HG02571 (cell line): Measurements from ENCODE around the gene WDR93.
A peak's percentile ranks its signal among the peaks of the same experiment; 100 is the strongest.

Source experiments
- ATAC-seq: cut with Tn5 transposase; IDR thresholded peaks from one replicate; pipeline ENCODE4 v1.9.1; 2021; ENCODE audit warnings: mild to moderate bottlenecking, moderate library complexity; ENCODE audit not compliant: unreplicated experiment

Gene WDR93

GRCh38 chr15:89690276-89691218 lies at the start of gene WDR93, which contains the start of gene PEX11A:
WDR93 (plus strand) TSS chr15:89690811; CDS start chr15:89701747, 10,936 bp downstream.
PEX11A (minus strand) TSS chr15:89690754; CDS start chr15:89690632, 122 bp downstream.
- peak; percentile 93 for ATAC-seq

- ATAC-seq = no peak
Measured at GRCh38 chr15:89641053-89641452, 49.6 kb upstream of the WDR93 start.

GRCh38 chr15:89642106-89642505 lies 48.5 kb upstream of the WDR93 start:
- ATAC-seq = no peak

DNA sequence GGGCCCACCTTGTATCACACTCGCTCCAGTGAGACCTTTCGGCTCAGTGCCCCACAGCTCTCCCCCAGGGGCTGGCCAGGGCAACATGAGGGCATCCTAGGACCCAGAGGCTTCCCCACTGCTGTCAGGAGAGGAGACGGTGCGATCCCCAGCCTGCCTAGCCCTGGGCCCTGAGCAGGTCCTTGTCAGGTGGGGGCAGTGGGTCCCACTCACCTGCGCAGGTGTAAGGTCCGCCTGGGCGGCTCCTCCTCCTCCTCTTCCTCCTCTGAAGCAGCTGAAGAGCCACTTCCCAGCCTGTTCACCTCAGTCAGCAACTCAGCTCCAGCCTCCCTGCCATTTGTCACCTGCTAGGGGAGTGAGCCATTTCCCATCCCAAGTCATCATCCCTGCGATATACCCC lies 44.9 kb upstream of the WDR93 start:
- ATAC-seq = no peak

DNA sequence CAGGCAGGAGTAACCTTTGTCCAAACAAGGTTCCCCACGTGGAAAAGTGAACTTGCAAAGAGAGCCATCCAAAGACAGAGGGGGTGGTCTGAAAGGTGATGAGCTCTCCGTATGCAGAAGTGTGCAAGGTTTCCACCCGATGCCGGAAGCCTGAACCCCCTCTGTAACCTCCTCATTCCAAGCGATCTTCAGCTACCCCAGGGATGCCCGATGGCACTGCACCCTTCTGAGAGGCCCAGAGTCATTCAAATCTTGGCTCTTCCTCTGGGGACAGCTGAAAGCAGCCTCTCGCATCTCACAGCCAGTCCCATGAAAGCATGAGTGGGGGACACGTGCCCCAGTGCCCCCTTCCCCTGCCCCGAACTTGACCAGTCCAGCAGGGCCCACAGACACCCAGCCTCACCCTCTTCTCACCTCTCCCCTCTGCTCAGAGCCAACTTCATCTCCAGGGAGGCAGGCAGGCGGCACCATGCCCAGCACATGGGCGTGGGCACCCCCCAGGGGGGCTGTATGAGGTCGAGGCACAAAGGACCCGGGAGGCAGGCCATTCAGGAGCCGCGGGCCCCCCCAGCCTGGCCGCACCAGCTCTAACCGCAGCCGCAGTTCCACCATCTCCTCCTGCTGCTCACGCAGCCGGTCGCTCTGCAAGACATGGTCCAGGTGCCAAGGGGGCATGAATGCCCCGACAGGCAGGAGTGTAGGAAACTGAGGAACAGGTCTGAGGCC lies 44.0 kb upstream of the WDR93 start:
- no peak for ATAC-seq

GRCh38 chr15:89647191-89647851 lies 43.3 kb upstream of the WDR93 start:
- ATAC-seq = no peak

DNA sequence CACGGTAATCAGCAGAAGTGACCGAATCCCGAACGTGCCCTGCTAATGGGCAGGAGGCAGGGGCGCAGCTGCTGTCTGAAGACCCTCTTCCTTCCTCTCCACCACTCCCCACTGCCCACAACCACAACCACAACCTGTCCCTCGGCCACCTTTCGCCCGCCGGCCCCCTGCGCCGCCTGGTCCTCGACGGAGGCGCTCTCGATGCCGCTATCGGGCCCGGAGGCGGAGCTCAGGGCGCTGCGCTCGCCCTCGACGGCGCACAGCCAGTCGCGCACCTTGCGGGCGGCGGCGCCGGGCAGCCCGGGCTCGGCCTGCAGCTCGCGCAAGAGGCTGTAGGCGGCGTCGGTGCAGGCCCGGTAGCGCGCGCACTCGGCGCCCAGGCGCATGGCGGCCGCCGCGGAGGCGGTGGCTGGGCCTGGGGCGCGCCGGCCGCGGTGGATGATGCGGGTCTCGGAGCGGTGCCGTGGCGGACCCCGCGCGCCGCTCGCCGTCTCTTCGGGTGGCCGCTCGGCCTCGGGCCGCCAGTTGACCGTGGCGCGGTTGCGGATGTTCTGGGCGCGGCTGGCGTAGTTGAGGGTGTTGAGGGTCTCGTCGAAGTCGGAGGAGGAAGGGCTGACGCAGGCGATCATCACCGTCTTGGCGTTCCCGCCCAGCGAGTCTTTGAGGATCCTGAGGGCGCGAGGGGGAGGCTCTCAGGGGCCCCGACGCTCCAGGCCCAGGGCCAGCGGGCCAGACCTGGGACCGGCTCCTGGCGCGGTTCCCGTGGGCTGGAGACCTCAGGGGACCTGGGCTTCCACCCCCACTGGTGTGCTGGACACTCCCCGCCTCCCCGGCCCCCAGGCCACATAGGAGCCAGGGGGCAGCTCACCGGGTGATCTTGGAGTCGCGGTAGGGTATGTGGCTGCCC lies 42.3 kb upstream of the WDR93 start:
- no peak for ATAC-seq

DNA sequence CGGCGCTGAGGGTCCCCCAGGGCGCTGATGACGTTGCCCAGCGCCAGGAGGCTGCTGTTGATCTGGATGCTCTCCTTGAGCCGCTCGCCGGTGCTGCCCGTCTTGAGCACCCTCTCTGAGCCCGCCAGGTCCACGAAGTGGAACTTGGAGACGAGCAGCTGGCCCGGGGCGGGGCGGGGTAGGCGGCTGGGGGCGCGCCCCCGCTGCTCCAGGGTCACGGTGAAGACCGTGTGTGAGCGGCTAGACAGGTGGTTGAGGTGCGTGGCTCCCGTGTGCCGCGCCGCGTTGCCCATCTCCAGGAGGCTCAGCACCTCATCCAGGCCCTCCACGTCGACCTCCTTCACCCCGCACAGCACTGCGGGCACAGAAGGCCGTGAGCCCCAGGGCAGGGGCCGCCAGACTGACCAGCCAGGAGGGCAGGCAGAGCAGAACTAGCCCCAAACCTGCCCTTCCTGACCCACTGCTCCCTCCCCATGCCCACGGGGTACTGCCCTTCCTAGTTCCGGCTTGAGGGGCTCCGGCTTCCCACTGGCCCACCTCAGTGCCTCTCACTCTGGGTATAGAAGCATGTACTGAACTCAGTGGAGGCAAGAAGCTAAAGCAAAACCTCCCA lies 41.5 kb upstream of the WDR93 start:
- ATAC-seq = no peak

GRCh38 chr15:89649716-89650115 lies 40.9 kb upstream of the WDR93 start:
- no peak for ATAC-seq

DNA sequence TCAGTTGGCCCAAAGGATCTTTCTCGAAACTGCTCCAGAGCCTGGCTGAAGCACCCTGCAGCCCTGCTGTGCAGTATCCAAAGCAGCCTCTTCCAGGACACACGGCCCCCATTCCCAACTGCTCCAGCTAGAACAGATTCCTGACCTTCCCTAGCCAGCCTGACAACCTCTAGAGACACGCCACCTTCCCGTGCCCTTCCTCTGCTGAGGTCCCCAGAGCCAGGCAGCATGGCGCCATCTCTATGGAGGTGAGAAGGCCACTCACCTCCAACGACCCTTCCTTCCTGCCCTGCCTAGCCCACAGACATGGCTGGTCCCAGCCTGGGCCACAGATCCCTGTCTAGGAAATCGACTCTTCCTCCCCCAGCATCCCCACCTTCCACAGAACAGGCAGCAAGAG lies 38.5 kb upstream of the WDR93 start:
- no peak for ATAC-seq

- ATAC-seq = no peak
Measured at GRCh38 chr15:89652666-89653065, 37.9 kb upstream of the WDR93 start.

- ATAC-seq = no peak
Measured at GRCh38 chr15:89653578-89653977, 37.0 kb upstream of the WDR93 start.

GRCh38 chr15:89654301-89654761 lies 36.3 kb upstream of the WDR93 start:
- ATAC-seq = no peak

DNA sequence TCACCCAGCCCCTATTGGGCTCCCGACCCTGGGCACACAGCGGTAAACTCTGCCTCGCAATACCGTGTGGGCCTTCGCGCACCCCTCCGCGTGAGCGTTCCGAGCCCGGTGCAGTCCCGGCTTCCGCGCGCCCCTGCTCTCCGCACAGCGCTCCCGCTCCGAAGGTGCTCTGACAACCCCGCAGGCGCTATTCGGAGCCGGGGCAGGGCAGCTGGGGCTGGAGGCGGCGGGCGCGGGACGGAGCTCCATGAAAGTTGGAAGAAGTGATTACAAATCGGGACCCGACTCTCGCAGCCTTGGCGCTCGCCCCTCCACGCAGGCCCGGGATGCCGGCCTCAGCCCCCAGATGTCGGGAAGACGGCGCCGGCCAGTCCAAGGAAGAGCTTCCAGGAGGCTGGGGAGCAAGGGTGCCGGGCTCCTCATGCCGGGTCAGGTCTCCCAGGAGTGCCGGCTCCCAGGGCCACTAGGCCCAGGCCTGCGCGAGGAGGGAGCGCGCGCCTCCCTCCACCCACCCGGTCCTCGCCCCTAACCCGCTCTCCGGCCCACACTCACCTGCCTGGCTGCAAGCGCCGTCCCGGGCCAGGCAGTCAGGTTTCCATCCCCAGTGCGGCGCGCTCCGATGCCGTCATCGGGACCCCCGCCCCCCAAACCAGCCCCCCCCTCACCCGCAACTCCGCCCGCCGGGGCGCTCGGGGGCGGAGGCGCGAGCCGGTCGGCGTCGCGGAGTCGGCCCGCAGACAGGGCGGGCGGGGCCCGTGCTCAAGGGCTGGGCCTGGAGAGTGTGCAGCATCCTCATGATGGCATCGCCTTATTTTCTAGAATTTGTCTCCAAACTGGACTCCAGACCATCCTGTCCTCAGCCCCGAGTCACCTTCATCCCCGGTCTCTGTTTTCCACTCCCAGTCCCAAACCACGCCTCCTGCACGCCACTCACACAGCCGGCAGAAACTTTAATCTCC lies 35.5 kb upstream of the WDR93 start, which contains the start of gene KIF7:
Gene KIF7 (minus strand): TSS at position 621 of the 959 bp plus-strand sequence. CDS start 2,537 bp downstream, outside the sequence.
- ATAC-seq = no peak

DNA sequence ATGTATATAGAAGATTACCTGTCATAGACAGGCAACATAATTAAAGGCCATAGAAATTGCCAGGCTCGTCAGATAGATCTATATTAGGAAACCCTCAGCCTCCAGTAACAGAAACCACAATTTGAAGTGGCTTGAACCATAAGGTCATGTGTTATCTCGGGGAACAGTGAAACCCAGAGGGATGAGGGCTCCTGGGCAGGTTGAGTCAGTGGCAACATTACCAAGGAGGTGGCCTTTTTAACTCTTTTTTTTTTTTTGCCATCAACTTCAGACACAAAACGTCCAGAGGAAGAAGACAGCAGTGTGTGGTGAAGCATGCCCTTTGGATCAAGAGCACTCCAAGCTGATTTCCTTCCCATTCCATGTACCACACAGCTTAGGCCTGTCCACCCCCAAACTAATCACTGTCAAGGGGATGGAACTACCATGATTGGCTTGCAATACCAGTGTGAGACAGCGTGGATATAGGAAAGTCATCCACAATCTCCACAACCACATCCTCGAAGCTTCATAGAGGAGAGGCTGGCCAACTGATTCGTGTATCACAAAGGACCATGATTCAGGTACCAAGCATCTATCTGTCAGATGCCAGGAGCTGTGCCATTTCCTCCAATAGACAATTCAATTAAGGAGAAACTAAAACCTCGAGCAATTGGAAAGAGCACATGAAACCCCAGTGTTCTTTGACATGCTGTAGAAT lies 34.3 kb upstream of the WDR93 start:
- no peak for ATAC-seq

DNA sequence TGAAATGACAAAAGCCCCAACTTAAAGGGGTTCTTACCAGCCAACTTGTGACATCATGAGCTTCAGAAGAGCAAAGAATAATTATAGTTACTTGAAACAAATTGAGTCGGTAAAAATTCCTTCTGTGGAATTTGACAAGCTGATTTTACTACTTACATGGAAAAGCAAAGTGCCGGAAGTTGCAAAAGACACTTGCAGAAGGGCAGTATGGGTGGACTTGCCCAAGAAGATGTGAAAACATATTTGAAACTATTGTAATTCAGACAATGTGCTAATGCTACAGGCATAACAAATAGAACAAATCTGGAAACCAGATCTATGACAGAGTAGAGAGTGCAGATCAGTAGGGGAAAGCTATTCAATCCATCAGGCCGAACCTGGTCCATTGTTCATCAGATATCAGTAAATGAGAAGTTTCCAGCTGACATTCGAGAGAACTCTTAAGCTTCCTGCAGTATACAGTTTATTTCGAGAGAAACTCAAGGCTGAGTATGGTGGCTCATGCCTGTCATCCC lies 32.9 kb upstream of the WDR93 start:
- no peak for ATAC-seq

DNA sequence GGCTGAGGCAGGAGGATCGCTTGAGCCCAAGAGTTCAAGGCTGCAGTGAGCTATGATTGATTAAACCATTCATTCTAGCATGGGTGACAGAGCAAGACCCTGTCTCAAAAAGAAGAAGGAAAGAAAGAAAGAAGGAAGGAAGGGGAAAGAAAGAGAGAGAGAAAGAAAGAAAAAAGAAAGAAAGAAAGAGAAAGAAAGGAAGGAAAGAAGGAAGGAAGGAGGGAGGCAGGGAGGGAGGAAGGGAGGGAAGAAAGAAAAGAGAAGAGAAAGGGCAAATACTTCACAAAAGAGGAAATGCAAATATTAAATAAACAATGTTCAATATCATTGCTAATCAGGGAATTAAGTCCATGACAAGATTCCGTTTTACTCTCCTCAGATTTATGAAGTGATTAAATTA lies 31.3 kb upstream of the WDR93 start:
- no peak for ATAC-seq

- ATAC-seq = no peak
Measured at GRCh38 chr15:89660556-89660955, 30.1 kb upstream of the WDR93 start.
